Calu3 (cell line): ENCODE measurements around the gene CHL1. TPM values are rescaled to one million over a fixed set of nuclear protein-coding genes. Genes with fewer than 3 reads are reported as not detected.

Experiments
- BruUV-seq: library from RNA; stranded (reverse); fragments of 400-500 nt; replicated peaks from 2 replicates; lab custom pipeline; 2021; lab: Mats Ljungman, UMichigan
- CTCF ChIA-PET: fragments of 300-600 bp; sonication (Branson Sonifier 250); formaldehyde crosslinking; loops from one replicate; lab custom pipeline; 2022; ENCODE audit warnings: antibody characterized with exemption; lab: Charles Lee
- DNase-seq: peaks from one replicate; pipeline ENCODE4 v3.0.0; 2022
- H3K27ac Mint-ChIP-seq: one replicate; pipeline ENCODE4 v1.8.0; 2022; ENCODE audit warnings: mixed read lengths; ENCODE audit not compliant: unreplicated experiment
- H3K27me3 Mint-ChIP-seq: one replicate; pipeline ENCODE4 v1.8.0; 2022; ENCODE audit warnings: mixed read lengths; ENCODE audit not compliant: unreplicated experiment
- H3K36me3 Mint-ChIP-seq: one replicate; pipeline ENCODE4 v1.8.0; 2022; ENCODE audit warnings: mild to moderate bottlenecking, moderate library complexity, mixed read lengths; ENCODE audit not compliant: insufficient read depth, unreplicated experiment
- H3K4me1 Mint-ChIP-seq: one replicate; pipeline ENCODE4 v1.8.0; 2022; ENCODE audit warnings: mild to moderate bottlenecking, low read depth, mixed read lengths; ENCODE audit not compliant: unreplicated experiment
- H3K4me3 Mint-ChIP-seq: one replicate; pipeline ENCODE4 v1.8.0; 2022; ENCODE audit warnings: mild to moderate bottlenecking, low read depth, moderate library complexity, mixed read lengths; ENCODE audit not compliant: unreplicated experiment
- H3K9me3 Mint-ChIP-seq: one replicate; pipeline ENCODE4 v1.8.0; 2022; ENCODE audit warnings: low read depth, mixed read lengths; ENCODE audit not compliant: unreplicated experiment
- intact Hi-C: fragments of 100-400 bp; cut with micrococcal nuclease; formaldehyde crosslinking; loops from one replicate; pipeline ENCODE4 v1.10.0; 2022; ENCODE audit not compliant: unreplicated experiment
- total RNA-seq: library from RNA; stranded (reverse); gene quantifications from 2 replicates; pipeline ENCODE4 v1.2.3, GENCODE V29; 2022
- TF ChIP-seq, protein P1 (sequence below): fragments of 200-600 bp; IDR thresholded peaks from one replicate; pipeline ENCODE4 v1.8.0; 2022; ENCODE audit warnings: antibody characterized with exemption; ENCODE audit not compliant: unreplicated experiment

CHL1 gene
- total RNA-seq, 1 experiment from 2014 or later = 0.73 TPM

DNA sequence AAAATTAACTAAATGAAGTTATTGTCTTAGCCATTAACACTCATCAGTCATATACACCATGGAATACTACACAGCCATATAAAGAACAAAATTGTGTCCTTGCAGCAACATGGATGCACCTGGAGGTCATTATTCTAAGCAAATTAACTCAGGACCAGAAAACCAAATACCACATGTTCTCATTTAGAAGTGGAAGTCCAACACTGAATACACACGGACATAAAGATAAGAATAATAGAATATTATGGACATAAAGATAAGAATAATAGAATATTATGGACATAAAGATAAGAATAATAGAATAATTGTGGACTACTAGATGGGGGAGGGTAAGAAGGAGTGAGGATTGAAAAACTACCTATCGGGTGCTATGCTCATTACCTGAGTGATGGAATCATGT is 122.3 kb downstream of the CHL1 start:
- Mint-ChIP-seq H3K36me3 (no peaks in the 10 kb centered on the region), H3K27me3 (no peaks in the 10 kb centered on the region), H3K4me1 (no peaks in the 10 kb centered on the region), H3K4me3 (no peak overlapping the region), H3K9me3 (no peaks in the 10 kb centered on the region), H3K27ac (no peak overlapping the region)
- intact Hi-C loops = no loop called here
- TF ChIP-seq, protein P1, sequence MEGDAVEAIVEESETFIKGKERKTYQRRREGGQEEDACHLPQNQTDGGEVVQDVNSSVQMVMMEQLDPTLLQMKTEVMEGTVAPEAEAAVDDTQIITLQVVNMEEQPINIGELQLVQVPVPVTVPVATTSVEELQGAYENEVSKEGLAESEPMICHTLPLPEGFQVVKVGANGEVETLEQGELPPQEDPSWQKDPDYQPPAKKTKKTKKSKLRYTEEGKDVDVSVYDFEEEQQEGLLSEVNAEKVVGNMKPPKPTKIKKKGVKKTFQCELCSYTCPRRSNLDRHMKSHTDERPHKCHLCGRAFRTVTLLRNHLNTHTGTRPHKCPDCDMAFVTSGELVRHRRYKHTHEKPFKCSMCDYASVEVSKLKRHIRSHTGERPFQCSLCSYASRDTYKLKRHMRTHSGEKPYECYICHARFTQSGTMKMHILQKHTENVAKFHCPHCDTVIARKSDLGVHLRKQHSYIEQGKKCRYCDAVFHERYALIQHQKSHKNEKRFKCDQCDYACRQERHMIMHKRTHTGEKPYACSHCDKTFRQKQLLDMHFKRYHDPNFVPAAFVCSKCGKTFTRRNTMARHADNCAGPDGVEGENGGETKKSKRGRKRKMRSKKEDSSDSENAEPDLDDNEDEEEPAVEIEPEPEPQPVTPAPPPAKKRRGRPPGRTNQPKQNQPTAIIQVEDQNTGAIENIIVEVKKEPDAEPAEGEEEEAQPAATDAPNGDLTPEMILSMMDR = no peak
- no TSS peak for BruUV-seq
- CTCF ChIA-PET = no interaction called here
- no peak for DNase-seq

DNA sequence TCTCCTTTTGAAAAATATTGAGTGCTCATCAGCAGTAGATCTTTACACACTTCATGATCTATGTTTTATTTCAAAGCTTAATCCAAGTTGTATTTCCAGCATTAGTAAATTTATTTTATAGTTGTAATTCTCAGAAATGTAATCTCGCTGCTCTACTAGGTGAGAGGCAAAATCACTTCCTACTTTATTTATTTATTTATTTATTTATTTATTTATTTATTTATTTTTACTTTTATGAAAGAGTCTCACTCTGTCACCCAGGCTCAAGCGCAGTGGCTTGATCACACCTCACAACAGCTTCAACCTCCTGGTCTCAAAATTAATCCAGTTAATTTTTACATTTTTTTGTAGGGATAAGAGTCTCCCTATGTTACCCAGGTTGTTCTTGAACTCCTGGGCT is 127.9 kb downstream of the CHL1 start:
- TF ChIP-seq, protein P1 = no peak
- intact Hi-C loops = no loop called here
- no peaks in the 10 kb centered on the region for H3K36me3 Mint-ChIP-seq
- H3K27me3 Mint-ChIP-seq = no peaks in the 10 kb centered on the region
- CTCF ChIA-PET = no interaction called here
- no TSS peak for BruUV-seq
- no peak overlapping the region for H3K4me3 Mint-ChIP-seq
- no peaks in the 10 kb centered on the region for H3K9me3 Mint-ChIP-seq
- no peaks in the 10 kb centered on the region for H3K4me1 Mint-ChIP-seq
- no peak for DNase-seq
- H3K27ac Mint-ChIP-seq = no peak overlapping the region

DNA sequence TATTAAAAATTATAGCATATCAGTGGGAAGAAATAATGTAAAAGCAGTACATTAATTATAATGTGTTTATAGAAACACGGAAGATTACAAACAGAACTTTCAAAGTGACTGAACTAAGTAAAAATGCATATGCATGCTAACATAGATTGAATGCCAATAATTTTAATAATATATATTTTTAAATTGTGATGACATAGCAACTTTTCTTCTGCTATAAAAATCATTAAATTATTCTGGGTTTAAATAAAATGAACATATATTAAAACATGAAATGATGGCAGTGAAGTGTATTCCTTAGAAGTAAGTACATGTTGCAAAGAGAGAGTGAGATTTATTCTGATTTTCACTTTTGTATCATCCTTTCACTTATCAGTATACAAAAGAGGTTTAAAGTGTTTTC is 128.9 kb downstream of the CHL1 start:
- intact Hi-C loops = no loop called here
- no peaks in the 10 kb centered on the region for H3K9me3 Mint-ChIP-seq
- BruUV-seq = no TSS peak
- H3K4me3 Mint-ChIP-seq = no peak overlapping the region
- TF ChIP-seq, protein P1 = no peak
- CTCF ChIA-PET = no interaction called here
- no peaks in the 10 kb centered on the region for H3K4me1 Mint-ChIP-seq
- H3K36me3 Mint-ChIP-seq = no peaks in the 10 kb centered on the region
- no peak overlapping the region for H3K27ac Mint-ChIP-seq
- DNase-seq = no peak
- no peaks in the 10 kb centered on the region for H3K27me3 Mint-ChIP-seq

DNA sequence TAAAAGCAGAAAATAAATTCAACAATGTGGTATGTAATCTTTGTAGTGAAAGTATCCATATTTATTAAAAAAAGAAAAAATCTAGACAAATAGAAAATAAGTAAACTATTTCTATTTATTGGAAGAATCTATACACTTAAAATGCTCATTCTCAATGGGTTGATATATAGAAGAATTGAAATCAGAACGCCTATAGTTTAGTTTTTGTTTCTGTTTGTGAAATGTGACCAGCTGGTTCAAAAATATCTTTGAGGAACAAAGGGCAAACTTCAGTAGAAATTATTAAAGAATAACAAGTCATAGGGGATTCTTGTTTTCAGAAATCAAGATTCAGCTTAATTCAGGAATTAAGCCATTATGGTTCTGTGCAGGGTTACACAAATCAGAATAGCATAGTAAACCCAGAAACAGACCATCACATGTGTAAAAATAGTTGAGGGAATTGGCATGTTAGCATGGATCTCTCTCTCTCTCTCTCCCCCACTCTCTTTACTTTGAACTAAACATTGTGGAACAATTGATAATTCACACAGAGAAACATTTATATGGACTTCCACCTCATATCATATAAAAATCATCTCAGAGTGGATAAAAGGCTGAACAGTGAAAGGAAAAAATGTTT is 134.0 kb downstream of the CHL1 start:
- no TSS peak for BruUV-seq
- no peaks in the 10 kb centered on the region for H3K9me3 Mint-ChIP-seq
- H3K4me3 Mint-ChIP-seq = no peak overlapping the region
- no peak overlapping the region for H3K27ac Mint-ChIP-seq
- no peak for DNase-seq
- intact Hi-C loops = no loop called here
- H3K4me1 Mint-ChIP-seq = no peaks in the 10 kb centered on the region
- TF ChIP-seq, protein P1 = no peak
- H3K27me3 Mint-ChIP-seq = no peaks in the 10 kb centered on the region
- no peaks in the 10 kb centered on the region for H3K36me3 Mint-ChIP-seq
- CTCF ChIA-PET = no interaction called here
